HL-60 (cell line): ENCODE results near the gene CCDC85B.
A peak's percentile ranks its signal among the peaks of the same experiment; 100 is the strongest.
"Not testable (repeated sequence)": the region's sequence is repeated elsewhere in the genome, so short reads cannot be mapped to it uniquely, and the experiment has no call there.

Experiments used
- DNase-seq, 2 experiments: peaks; one replicate each; pipeline ENCODE4 v3.0.0-alpha.2; 2010 to 2020; ENCODE audit warnings: low read depth in 1 of 2, low spot score in 1 of 2
- H3K27ac ChIP-seq: fragments of 250-450 bp; sonication (Bioruptor Pico); replicated peaks from 2 replicates; pipeline ENCODE4 v1.5.1; 2020; ENCODE audit warnings: mild to moderate bottlenecking, moderate library complexity
- H3K27me3 ChIP-seq: fragments of 250-450 bp; sonication (Bioruptor Pico); 2 replicates; pipeline ENCODE4 v1.5.1; 2021; ENCODE audit warnings: mild to moderate bottlenecking, moderate library complexity; ENCODE audit not compliant: insufficient read depth, poor library complexity, severe bottlenecking
- H3K4me3 ChIP-seq: replicated peaks from 2 replicates; pipeline ENCODE4 v1.5.1; 2011; ENCODE audit warnings: mild to moderate bottlenecking, control low read depth, low read length; ENCODE audit not compliant: insufficient read depth
- GABPA ChIP-seq: IDR thresholded peaks from 2 replicates; pipeline ENCODE4 v1.6.1; 2012; ENCODE audit warnings: low read depth
- POLR2AphosphoS5 ChIP-seq: IDR thresholded peaks from 2 replicates; pipeline ENCODE4 v1.6.1; 2012; ENCODE audit warnings: low read depth
- REST ChIP-seq: IDR thresholded peaks from 2 replicates; pipeline ENCODE4 v1.6.1; 2012; ENCODE audit warnings: low read depth; ENCODE audit not compliant: insufficient replicate concordance
- SPI1 ChIP-seq: IDR thresholded peaks from 2 replicates; pipeline ENCODE4 v1.6.1; 2012; ENCODE audit warnings: low read depth, mild to moderate bottlenecking, borderline replicate concordance
- TF ChIP-seq, protein P1 (sequence below): IDR thresholded peaks from one replicate; pipeline ENCODE4 v1.5.1; 2011; ENCODE audit warnings: low read length, control low read depth, inconsistent platforms; ENCODE audit not compliant: insufficient read depth

The CCDC85B gene

DNA sequence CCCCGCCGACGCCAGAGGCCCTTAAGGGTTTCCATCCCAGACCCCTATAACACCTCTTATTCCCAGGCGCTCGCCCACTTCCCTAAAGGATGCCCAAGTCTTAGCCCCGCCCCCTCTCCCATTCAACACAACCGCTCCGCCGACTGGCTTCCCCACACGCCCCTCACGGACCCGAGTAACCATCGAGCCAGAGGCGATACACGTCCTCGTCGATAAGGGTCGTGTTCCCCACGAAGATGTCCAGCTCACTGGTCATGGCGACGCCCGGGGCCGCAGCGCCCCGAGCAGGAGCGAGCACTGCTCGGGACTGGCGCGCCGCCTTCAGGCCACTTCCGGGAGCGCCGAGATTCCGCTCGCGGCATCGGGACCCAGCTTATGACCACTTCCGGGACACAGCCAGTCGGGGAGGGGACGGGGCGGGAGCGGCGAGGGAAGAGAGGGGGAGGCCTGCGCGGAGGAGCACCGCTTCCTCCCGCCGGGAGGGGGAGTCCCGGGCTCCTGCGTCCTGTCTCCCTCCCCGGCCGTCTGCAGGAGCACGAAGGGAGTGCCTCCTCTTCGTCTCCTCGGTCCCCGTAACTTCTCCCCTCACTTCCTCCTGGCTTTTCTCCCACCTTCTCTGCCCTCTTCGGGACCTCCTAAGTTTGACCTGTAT, 2.2 kb upstream of the CCDC85B start, which contains the start of gene FIBP:
Gene FIBP, minus strand, starts transcription at position 309 of the 652 bp plus-strand sequence. Its CDS starts 53 bp downstream, at position 256.
- TF ChIP-seq REST (no peak), GABPA (peak; percentile 88), POLR2AphosphoS5 (peak; percentile 83), SPI1 (peak; percentile 71)
- TF ChIP-seq, protein P1, sequence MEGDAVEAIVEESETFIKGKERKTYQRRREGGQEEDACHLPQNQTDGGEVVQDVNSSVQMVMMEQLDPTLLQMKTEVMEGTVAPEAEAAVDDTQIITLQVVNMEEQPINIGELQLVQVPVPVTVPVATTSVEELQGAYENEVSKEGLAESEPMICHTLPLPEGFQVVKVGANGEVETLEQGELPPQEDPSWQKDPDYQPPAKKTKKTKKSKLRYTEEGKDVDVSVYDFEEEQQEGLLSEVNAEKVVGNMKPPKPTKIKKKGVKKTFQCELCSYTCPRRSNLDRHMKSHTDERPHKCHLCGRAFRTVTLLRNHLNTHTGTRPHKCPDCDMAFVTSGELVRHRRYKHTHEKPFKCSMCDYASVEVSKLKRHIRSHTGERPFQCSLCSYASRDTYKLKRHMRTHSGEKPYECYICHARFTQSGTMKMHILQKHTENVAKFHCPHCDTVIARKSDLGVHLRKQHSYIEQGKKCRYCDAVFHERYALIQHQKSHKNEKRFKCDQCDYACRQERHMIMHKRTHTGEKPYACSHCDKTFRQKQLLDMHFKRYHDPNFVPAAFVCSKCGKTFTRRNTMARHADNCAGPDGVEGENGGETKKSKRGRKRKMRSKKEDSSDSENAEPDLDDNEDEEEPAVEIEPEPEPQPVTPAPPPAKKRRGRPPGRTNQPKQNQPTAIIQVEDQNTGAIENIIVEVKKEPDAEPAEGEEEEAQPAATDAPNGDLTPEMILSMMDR, result peak; percentile 59
- peak; percentile 95 to 98 for DNase-seq
- H3K27ac ChIP-seq, result peak within 1 kb of the TSS; percentile 72

GRCh38 chr11:65891219-65892136, 1.0 kb downstream of the CCDC85B start:
- TF ChIP-seq SPI1, result no peak
- TF ChIP-seq REST, result no peak
- TF ChIP-seq, protein P1, result no peak
- no peak for TF ChIP-seq GABPA
- TF ChIP-seq POLR2AphosphoS5, result no peak; the same call in 1 of the 2 replicates
- Histone ChIP-seq H3K27me3 (no peaks in the 10 kb centered on the region), H3K27ac (peak overlapping the region; percentile 76), H3K4me3 (peak overlapping the region; percentile 83)
- DNase-seq, result no peak

More for the DNA sequence above, 2.2 kb upstream of the CCDC85B start, which contains the start of gene FIBP:
- H3K4me3 ChIP-seq, result peak within 1 kb of the TSS; percentile 96
- no peaks in the 10 kb centered on the region for H3K27me3 ChIP-seq

DNA sequence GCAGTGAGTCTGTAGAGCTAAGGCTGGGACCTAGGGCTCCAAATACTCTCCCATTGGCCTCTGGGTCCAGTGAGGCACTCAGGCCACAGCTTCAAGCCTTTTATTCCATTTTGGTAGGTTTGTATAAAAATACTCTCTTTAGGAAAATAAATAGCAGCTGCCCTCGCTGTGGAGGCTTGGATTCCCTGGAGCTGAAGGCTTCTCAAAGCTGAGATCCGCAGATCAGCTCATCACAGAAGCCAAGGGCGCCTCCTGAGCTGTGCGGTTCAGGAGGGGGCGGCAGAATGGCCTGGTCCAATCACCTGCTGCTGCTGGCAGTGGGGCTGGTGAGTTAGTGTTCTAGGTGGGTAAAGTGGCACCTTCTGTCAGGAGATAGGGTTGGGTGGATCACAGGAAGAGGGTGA, 1.7 kb downstream of the CCDC85B start:
- DNase-seq, H3K27me3 ChIP-seq: not testable (repeated sequence)
- H3K27ac ChIP-seq, result peak overlapping the region; percentile 76
- H3K4me3 ChIP-seq, result peak overlapping the region; percentile 83

GRCh38 chr11:65892661-65893317, 2.3 kb downstream of the CCDC85B start:
- Histone ChIP-seq H3K4me3 (peak overlapping the region; percentile 83), H3K27me3 (no peaks in the 10 kb centered on the region), H3K27ac (no peak overlapping the region)
- no peak for DNase-seq
- no peak for TF ChIP-seq SPI1
- TF ChIP-seq, protein P1, result no peak
- TF ChIP-seq GABPA, result no peak
- TF ChIP-seq POLR2AphosphoS5, result peak; percentile 57; the same call in 1 of the 2 replicates
